AG08396 (cell line): Measurements from ENCODE around the gene PLEKHM2.

Experiments used
- DNase-seq: peaks from one replicate; pipeline ENCODE4 v3.0.0; 2012; ENCODE audit warnings: low spot score, mixed read lengths

The PLEKHM2 gene

GRCh38 chr1:15758343-15758931 lies 74.3 kb downstream of the PLEKHM2 start, which contains the start of gene FBLIM1:
Gene FBLIM1, plus strand, starts transcription at chr1:15758795. Its CDS starts 6,189 bp downstream, at chr1:15764984.
- DNase-seq, result peak; percentile 64

DNA sequence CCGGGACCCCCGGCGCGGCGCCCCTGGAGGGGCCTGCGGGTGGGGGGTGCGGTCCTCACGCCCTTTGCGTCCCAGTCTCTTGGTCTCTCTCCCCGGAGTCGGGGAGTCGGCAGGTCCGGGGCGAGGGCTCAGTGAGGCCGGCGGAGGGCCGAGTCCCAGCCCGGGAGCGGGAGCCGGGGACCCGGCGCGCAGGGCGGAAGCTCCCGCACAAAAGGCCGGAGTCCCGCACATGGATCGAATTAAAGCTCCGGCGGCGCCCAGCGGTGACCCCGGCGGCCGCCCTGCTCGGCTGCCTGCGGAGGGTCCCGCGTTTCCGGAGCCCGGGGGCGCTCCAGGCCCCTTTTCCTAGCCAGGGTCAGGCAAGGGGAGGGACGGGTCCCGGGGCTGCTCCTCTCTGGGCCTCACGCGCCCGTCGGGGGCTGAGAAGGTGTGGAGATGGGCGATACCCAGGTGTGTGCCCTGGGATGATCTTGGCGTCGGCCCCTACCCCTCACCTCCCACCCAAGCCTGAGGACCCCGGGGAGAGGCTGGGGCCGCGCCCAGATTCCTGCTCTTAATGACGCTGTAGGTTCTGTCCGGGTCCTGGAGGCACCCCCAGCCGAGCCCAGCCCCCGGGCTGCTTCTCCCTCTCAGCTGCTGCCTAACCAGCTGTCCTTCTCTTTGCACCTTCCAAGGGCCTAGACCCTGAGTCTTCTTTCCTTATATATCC lies 75.0 kb downstream of the PLEKHM2 start:
- peak; percentile 86 for DNase-seq

DNA sequence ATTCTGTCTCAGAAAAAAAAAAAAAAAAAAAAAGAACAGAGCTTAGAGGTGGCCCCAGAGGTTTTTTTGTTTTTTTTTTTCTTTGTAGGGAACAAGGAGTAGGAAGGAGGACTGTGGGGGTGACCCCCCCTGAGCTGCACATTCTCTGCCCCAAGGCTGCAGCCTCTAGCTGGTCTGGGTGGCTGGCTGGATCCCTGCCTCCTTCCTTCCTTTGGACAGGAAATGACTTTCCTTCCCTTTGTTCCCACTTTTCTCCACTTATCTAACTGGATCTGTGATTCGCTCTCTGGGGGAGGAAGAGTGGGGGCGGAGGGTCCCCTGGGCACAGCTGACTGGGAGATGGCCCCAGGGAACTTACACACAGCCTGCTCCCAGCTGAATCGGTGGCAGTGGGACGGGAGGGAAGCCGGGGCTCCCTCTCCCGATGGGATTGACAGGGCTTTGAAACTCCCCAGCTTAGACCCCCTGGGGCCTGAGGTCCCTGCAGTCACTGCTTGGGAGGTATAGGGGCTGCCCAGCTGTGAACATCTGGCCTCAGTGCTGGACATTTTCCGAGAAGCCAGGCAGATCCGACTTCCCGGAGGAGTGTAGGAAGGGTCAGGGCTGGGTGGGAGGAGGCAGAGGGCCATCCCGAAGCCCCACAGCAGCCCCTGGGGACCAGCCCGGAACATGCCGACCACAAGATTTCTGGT lies 76.5 kb downstream of the PLEKHM2 start:
- DNase-seq, result peak; percentile 76

DNA sequence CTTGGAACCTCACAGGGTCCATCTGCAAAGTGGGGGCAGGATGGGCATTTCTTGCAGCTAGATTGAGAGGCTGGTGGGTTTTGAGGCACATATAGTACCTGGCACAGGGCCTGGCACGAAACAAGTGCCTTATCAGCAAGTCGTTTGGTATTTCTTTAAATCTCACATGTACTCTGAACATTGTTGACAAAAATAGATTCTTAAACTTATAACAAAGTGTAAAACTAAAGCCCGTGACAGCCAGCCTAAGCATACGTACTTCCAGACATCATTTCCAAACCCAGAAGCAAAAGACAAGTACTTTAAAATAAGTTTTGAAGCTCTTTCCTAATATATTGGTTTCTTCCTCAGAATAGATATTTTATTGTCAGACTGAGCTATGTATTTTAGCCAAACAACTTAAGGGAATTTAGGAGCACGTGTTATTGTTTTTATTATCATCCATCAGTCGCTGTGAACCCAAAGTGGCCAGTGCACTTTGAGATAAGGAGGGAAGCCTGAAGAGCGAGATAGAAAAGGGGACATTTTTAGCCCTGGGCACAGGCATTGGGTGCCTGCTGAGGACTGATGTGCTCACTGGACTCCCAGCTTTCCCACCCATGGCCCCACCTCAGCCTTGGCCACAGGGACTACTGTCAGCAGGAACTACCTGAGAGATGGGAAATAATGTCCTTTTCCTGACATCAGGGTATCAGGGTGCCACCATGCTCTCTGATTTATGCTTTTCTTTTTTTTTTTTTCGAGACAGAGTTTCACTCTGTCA lies 77.4 kb downstream of the PLEKHM2 start:
- DNase-seq, result no peak

DNA sequence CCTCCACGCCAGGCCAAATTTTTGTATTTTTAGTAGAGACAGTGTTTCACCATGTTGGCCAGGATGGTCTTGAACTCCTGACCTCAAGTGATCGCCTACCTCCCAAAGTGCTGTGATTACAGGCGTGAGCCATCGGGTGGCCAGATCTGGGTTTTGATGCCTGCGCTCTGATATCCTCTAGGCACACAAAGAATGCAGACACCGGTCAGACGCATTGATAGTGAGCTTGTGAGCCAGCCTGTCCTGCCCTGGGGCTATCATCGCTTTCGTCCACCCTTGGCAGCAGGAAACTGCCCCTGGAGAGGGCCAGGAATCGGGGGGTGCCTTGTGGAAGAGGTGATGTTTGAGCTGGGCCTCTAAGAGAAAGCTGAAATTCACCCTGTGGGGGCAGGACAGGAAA lies 78.4 kb downstream of the PLEKHM2 start:
- DNase-seq, result no peak

DNA sequence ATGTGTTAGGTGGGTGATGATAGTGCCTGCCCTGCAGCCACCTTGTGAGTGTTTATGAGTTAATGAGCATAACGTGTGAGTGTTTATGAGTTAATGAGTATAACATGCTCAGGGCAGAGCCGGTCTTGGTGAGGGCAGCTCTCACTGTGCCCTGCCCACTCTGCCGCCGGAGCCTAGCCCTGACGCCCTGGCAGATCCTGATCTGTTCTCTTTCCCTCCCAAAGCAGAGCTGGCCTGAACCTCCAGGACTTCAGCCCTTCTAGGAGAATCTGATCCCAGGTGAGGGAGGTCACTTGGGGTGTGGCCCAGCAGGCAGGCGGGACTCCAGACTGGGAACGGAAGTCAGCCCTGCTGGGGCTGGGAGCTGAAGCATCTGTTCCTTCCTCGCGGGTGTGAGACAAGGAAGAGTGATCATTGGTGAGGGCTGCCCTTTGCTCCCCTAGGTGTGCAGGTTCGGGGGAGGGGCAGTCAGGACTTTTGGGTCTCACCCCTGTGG lies 80.2 kb downstream of the PLEKHM2 start:
- DNase-seq, result no peak

- no peak for DNase-seq
Observed at GRCh38 chr1:15764890-15765289, 80.8 kb downstream of the PLEKHM2 start.

- DNase-seq, result peak; percentile 48
Observed at GRCh38 chr1:15765495-15766194, 81.5 kb downstream of the PLEKHM2 start.

DNA sequence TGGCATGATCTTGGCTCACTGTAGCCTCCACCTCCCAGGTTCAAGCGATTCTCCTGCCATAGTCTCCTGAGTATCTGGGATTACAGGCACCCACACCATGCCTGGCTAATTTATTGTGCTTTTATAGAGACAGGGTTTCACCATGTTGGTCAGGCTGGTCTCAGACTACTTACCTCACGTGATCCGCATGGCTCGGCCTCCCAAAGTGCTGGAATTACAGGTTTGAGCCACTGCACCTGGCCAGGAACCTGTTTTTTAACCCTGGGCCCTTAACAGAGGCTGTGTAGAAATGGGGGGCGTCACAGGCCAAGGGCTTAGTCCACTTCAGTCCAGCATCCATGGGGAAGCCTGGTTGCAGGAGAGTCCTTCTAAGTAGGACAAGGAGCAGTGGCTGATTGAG lies 83.8 kb downstream of the PLEKHM2 start:
- DNase-seq, result no peak

- no peak for DNase-seq
Observed at GRCh38 chr1:15768388-15768787, 84.3 kb downstream of the PLEKHM2 start.

GRCh38 chr1:15770313-15770962 lies 86.3 kb downstream of the PLEKHM2 start:
- DNase-seq, result no peak

DNA sequence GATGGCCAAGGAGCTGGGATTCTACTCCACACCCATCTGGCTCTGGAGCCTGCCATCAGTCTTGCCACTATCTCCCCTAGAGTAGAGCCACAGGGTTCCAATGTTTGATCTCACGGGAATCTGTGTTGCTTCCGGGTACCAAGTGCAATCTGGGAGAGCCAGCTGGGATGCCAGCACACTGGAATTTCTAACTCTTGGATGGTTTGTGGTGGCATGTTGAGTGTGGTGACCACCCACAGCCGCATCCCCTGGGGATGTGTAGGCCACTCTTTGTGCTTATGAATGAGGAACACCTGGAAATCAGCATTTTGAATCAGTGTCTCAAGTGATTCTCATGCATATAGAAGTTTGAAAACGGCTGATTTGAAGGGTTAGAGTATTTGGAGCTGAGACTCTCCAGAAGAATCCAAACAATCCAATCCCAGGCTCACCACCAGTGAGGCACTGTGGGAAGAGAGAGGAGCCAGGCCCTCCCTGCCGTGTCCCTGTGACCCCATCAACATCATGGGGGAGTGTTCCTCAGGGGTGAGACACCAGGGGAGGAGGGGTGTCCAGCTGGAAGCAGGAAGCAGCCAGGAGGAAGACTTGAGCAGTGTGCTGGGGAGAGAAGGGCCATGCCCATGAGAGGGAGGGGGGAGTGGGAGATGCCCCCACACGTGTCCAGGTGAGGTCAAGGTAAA lies 87.9 kb downstream of the PLEKHM2 start:
- DNase-seq, result no peak

- DNase-seq, result no peak
Observed at GRCh38 chr1:15775706-15776105, 91.6 kb downstream of the PLEKHM2 start.

DNA sequence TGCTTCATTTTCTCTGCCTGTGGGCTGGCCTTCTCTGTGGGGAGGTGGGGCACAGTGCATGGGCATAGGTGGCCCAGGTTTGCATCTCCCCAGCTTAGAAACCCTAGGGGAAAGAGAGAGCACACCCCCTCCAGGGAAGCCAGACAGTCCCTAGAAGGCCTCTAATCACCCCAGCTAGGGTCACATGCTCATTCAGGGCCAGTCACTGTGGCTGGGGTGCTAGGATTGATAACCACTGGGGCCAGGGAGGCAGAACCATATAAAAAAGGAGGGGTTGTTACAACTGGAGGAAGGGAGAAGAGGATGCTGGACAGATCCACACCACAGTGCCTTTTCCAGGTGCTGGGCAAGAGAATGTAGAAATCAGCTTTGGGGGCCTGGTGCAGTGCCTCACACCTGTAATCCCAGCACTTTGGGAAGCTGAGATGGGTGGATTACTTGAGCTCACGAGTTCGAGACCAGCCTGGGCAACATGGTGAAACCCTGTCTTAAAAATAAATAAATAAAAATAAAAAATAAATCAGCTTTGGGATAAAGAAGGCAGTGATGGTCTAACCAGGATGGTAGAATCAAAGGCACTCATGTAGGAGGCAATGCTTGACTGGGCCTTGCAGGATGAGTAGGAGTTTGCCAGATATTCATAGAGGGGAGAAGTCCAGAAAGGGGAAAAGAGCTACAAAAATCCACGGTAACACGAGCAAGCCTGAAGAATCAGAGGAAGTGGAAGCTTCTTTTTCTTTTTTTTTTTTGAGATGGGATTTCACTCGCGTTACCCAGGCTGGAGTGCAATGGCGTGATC lies 94.0 kb downstream of the PLEKHM2 start:
- DNase-seq, result no peak
